Measurements from ENCODE around the gene ALDH1L1. TPM values are rescaled to one million over a fixed set of nuclear protein-coding genes. Genes with fewer than 3 reads are reported as not detected.
A peak's percentile ranks its signal among the peaks of the same experiment; 100 is the strongest.

ALDH1L1 gene
- total RNA-seq, 2 donors from 2014 or later, result 0.18 to 0.34 TPM

DNA sequence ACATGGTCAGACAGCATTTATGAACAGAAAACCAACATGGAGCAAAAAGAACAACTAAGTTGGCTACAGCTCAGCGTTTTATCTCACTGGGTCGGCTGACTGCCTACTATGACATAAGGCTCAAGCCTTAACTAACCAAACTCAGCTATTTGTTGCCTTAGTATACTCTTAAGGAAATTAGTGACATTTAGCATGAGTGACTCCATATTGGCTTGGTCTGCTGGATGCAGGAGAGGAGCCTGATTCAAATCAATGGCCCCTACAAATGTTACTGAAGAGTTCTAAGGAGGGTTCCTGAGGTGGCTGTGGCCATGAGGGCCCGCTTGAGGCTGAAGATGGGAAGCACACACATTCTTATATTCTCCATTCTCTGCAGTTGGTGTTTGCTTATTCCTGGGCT lies 20.1 kb upstream of the ALDH1L1 start:
- DNase-seq (ENCODE audit: low spot score in 2 of 2), result no peak
- Mint-ChIP-seq H3K9me3 (no peaks in the 10 kb centered on the region), H3K36me3 (peaks cover 0 to 6% of the 10 kb centered on the region in 2 donors), H3K27ac (no peak overlapping the region)
- no peak for ATAC-seq

DNA sequence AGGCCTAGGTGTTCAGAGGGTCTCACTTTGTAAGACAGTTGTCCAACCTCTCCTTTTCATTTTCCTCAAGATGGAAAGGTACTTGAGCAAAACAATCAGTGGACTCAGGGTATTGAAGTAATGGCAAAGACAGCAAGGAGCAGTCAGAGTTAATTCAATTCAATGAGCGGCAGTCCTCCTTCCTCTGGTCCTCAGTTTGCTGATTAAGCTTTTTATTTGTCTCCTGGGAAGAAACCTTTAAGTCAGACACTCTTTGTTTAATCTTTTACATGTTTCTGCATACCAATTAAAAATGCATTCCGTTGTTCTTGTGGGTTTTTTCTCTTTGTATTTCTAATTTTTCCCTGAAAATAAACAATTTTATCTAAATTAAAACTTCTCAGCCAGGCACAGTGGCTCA lies 18.9 kb upstream of the ALDH1L1 start:
- peaks cover 0 to 9% of the 10 kb centered on the region in 2 donors for H3K9me3 Mint-ChIP-seq
- DNase-seq (ENCODE audit: low spot score in 2 of 2), result no peak
- no peak overlapping the region for H3K27ac Mint-ChIP-seq
- no peak for ATAC-seq
- peaks cover 0 to 18% of the 10 kb centered on the region in 2 donors for H3K36me3 Mint-ChIP-seq

DNA sequence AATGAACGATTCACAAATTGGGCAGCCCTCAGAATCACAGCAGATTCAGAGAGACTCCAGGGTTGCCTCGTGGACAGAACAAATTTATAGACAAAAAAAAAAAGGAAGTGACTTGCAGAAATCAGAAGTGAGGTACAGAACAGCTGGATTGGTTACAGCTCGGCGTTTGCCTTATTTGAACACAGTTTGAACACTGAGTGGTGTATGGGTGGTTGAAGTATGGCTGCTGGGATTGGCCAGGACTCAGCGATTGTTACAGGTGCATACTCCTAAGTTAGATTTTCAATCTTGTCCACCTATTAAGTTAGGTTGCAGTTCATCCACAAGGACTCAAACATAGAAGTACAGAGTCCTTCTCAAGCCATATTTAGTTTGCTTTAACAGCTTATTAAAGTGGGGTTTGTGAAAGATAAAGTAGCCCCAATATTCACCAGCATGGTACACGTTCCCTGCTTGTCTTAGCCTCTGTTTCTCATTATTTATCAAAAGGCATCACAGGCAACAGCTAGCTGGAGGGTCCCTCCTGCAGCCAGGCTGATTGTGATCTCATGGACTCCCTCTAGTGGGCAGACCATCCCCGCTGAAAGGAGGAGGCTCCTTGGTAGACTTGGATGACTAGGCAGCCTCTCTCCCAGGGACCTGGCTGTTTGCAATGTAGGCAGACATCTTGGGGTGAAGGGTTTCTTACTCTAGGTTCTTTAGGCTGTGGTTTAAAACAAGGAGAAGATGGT lies 17.6 kb upstream of the ALDH1L1 start:
- peak; percentile 77 to 83 for ATAC-seq

DNA sequence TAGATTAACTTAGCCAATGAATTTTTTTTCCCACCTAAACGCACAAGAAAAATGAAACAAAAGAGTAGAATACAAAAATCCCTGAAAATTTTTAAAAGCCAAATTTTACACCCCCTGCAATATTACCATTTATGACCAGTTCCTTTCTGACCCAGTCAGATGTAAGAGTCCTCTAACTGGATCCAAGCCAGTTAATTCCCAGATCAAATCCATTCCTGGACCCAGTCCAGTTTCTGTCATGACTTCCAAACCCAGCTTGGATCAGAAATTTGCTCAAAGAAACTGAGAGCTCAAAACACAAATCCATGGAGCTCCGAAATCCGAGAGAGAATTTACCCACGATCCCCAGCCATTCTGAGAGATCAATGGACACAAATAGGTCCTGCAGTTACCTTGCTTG lies 17.0 kb upstream of the ALDH1L1 start:
- peaks cover 0 to 18% of the 10 kb centered on the region in 2 donors for H3K36me3 Mint-ChIP-seq
- no peak overlapping the region for H3K27ac Mint-ChIP-seq
- ATAC-seq (no peak), DNase-seq (ENCODE audit: low spot score in 2 of 2) (no peak)
- peaks cover 0 to 9% of the 10 kb centered on the region in 2 donors for H3K9me3 Mint-ChIP-seq

More for the DNA sequence above, 17.6 kb upstream of the ALDH1L1 start:
- peak in 1 of 2 donors; percentile 50 for DNase-seq (ENCODE audit: low spot score in 2 of 2)
- no peak overlapping the region for H3K27ac Mint-ChIP-seq
- peaks cover 0 to 9% of the 10 kb centered on the region in 2 donors for H3K9me3 Mint-ChIP-seq
- H3K36me3 Mint-ChIP-seq, result peaks cover 0 to 18% of the 10 kb centered on the region in 2 donors

DNA sequence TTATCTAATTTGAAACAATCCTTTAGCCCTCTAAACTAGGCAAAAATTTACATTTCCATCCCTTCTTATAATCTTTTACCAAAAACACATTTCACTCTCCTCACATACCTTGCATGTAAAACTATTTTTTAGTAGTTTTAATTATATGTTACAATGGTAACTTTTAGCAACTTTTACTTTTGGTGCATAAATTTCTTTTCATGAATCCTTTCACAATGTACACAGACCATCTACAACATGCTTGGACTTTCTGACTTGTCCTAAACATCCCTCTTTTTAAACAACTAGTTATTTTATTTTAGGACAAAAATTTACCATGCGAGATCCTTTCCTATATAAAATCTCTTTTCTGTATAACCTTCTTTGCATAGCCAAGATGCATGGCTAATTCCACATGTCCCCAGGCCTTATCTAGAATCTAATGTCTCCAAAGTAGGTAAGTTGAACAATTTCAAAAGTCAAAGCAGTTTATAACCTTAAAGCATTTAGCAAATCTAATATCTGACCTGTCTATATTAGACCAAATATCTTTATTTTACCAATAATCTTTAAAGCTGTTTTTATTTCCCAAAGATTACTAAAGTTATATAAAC lies 14.4 kb upstream of the ALDH1L1 start:
- Mint-ChIP-seq H3K27ac (no peak overlapping the region), H3K9me3 (peaks cover 0 to 9% of the 10 kb centered on the region in 2 donors), H3K36me3 (peaks cover 0 to 18% of the 10 kb centered on the region in 2 donors)
- ATAC-seq (no peak), DNase-seq (ENCODE audit: low spot score in 2 of 2) (no peak)

DNA sequence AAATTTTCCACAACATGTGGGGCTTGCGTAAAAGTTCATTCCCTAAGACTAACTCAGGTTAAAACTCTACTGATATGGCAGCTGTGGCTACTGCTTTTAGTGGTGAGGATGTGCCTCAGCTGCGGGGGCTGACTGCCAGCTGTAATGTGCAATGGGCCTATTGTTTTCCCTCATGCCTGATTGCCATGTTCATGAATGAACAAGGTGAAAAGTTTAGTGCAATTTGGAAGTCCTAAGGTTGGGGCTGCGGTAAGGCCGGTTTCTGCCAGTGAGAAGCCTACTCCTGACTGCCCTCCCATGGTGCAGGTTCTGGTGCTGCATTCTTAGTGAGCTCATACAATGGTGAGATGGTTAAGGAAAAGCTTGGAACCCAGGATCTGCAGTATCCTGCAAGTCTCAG lies 10.9 kb upstream of the ALDH1L1 start:
- H3K27ac Mint-ChIP-seq, result no peak overlapping the region
- H3K36me3 Mint-ChIP-seq, result peaks cover 0 to 12% of the 10 kb centered on the region in 2 donors
- DNase-seq (ENCODE audit: low spot score in 2 of 2), result no peak
- H3K9me3 Mint-ChIP-seq, result peaks cover 0 to 9% of the 10 kb centered on the region in 2 donors
- no peak for ATAC-seq

DNA sequence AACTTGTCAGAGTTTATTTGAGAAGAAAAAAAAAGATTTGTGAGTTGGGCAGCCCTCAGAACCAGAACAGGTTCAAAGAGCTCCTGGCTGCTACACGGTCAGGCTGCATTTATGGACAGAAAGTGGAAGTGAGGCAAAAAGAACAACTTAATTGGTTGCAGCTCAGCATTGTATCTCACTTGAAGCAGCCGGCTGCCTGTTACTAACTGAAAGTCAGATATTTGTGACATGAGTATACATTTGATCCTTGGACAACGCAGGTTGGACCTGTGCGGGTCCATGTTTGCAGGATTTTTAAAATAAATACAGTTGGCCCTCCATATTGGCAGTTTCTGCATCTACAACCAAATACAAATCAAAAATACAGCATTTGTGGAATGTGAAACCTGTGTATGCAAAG lies 7.5 kb upstream of the ALDH1L1 start:
- Mint-ChIP-seq H3K27ac (no peak overlapping the region), H3K9me3 (no peaks in the 10 kb centered on the region), H3K36me3 (no peaks in the 10 kb centered on the region)
- ATAC-seq, result no peak
- DNase-seq (ENCODE audit: low spot score in 2 of 2), result no peak

DNA sequence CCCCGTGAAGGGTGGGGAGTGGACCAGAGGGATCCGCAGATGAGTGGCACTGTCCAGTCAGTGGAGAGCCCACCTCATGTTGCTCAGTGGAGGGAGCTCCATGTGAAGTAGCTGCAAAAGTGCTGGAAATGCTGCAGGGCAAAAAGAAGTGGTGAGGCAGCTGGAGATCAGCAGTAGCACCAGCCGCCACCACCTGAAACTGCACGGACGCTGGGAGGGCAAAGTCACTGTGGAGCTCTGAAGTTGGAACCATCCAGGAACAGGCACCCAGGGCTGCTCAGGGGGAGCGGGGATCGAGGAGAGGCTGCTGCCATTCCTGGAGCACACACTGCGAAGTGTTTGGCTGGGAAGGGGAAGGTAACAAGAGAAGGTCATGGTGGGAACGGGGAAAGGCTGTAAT lies 6.4 kb upstream of the ALDH1L1 start:
- H3K9me3 Mint-ChIP-seq, result no peaks in the 10 kb centered on the region
- DNase-seq (ENCODE audit: low spot score in 2 of 2) (no peak), ATAC-seq (no peak)

DNA sequence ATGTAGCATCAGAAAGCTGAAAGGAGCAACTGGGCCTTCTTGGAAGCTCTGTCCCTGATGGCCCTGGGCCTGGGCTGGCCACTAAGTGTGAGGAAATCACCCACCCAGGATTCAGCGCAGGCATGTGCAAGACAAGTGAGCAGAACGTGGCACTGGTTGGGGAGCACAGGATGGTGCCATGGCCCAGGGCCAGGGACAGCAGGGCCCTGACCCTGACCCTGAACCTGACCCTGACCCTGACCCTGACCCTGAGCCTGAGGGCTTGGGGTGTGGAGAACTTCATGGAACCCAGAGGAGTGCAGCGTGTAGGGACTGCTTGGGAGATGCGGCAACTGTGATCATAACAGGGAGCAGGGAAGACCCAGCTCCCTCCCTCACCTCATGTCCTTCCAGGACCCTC lies 5.9 kb upstream of the ALDH1L1 start:
- H3K36me3 Mint-ChIP-seq, result peaks cover 0 to 6% of the 10 kb centered on the region in 2 donors
- H3K27ac Mint-ChIP-seq, result no peak overlapping the region
- ATAC-seq (no peak), DNase-seq (ENCODE audit: low spot score in 2 of 2) (no peak)
- no peaks in the 10 kb centered on the region for H3K9me3 Mint-ChIP-seq

More for the DNA sequence above, 6.4 kb upstream of the ALDH1L1 start:
- H3K36me3 Mint-ChIP-seq, result peaks cover 0 to under 1% of the 10 kb centered on the region in 2 donors
- no peak overlapping the region for H3K27ac Mint-ChIP-seq

DNA sequence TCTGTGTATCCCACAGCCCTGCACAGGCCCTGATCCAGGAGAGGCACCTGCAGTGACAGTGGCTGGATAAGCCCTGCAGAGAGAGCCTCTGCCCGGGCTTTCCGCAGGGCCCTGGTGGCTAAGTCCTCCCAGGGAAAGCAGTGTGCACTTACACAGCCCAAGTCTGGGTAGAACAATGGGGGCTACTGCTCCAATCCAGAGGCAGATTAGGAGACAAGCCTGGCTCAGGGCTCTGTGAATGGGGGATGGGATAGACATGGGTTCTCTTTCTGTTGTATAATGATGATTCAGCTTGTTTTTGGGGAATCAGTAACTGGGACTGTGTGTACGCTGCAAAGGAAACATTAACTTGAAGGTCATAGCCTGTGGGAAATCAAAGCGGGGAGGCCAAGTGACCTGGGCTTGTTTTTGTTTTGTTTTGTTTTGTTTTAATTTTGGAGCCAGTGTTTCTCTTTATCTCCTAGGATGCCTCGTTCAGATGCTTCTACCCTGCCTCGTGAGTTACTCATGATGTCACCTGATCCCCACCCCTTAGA lies 4.1 kb upstream of the ALDH1L1 start:
- no peaks in the 10 kb centered on the region for H3K9me3 Mint-ChIP-seq
- ATAC-seq (no peak), DNase-seq (ENCODE audit: low spot score in 2 of 2) (no peak)
- H3K36me3 Mint-ChIP-seq, result peaks cover 0 to 9% of the 10 kb centered on the region in 2 donors
- H3K27ac Mint-ChIP-seq, result no peak overlapping the region

DNA sequence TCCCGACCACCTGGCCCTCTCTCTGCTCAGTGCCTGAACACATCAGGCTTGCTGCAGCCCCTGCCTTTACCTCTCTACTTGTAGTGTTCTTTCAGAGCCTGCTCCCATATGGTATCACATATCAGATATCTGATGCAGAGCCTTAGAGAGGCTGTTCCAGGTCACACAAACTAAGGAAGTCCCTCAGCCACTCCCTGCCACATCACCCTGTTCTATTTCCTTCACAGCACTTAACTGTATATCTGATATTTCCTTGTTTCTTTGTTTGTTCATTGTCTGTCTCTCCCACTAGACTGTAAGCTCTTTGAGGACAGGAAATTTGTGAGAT lies 976 bp upstream of the ALDH1L1 start:
- DNase-seq (ENCODE audit: low spot score in 2 of 2) (no peak), ATAC-seq (no peak)
- H3K27ac Mint-ChIP-seq, result no peak overlapping the region
- peaks cover 0 to 9% of the 10 kb centered on the region in 2 donors for H3K36me3 Mint-ChIP-seq
- H3K9me3 Mint-ChIP-seq, result no peaks in the 10 kb centered on the region

DNA sequence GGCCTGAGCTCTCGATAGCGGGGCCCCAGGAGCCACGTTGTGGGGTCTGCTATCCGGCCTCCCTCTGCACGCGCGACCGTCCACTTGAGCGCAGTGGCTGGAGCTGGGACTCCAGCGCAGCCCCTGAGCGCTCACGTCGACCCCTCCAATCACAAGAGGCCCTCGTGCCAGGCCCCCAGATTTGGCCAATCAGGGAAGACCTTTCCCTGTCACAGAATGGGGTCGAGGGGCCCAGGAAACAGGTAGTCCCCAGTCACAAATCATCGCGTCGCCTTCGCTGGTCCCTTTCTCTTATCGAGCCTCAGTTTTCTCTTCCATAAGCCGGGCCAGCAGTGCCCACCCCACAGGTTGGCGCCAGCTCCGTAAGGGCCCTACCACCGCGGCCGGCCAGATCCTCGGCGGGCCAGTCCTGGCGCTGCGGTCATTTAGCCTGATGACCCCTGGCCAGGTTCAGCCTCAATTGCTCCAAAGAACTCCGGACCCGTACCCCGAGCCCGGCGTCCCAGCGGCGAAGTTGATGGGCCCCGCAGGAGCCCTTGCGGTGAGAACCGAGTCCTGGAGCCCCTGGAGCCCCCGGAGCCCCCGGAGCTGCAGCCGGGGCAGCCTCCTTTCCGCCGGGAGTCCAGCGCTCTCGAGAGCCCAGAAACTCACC lies 435 bp downstream of the ALDH1L1 start:
- H3K36me3 Mint-ChIP-seq, result peaks cover 0 to 9% of the 10 kb centered on the region in 2 donors
- no peak for ATAC-seq
- H3K27ac Mint-ChIP-seq, result no peak overlapping the region
- H3K9me3 Mint-ChIP-seq, result no peaks in the 10 kb centered on the region
- DNase-seq (ENCODE audit: low spot score in 2 of 2), result no peak

DNA sequence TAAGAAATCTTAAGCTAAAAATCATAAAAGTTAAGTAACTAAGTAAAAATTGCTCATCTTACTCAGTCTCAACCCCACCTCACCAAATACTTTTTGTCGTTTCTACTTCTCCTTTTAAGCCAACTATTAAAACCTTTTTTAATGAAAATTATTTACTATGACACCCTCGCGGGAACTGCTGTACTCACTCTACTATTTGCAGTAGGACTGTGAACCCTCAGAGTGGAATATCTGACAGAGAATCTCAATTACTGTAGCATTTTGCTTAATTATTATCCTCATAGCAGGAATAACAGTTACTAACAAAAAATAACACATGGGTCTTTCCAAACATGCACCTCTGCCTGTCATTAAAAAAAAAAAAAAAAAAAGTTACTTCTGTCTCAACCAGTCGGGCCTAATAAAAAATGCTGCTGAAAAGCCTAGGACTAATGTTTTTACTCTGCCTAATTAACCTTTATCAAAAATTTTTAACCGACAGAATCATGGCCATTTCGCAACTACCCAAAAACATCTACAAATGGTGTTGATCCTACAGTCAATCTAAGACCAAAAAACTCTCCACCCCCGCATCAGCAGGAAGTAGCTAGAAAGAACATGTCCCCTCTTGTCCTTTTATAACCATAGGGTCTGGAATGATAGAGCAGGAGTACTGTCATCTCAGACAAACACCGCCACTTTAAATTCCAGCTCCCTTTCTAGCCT lies 10.2 kb downstream of the ALDH1L1 start:
- Mint-ChIP-seq H3K36me3 (no peaks in the 10 kb centered on the region), H3K27ac (no peak overlapping the region), H3K9me3 (no peaks in the 10 kb centered on the region)
- DNase-seq (ENCODE audit: low spot score in 2 of 2), result no peak
- ATAC-seq, result no peak

DNA sequence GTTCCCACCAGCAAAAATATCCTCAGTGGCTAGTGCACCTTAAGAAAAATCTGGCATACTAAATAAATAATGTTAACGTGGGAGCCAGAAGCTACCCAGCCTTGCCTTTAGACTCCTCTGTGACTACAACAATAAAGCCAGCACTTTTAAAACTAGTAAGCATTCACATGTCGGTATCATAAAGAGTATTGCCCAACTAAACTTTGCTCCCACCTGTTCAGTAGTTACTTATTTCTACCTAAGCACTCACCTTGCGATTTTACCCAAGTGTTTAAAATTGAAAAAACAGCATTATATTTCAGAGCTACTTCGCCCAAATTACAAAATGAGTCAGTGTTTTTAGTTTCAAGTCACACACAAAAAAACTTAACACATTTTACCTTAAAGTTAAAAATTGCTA lies 12.8 kb downstream of the ALDH1L1 start:
- no peaks in the 10 kb centered on the region for H3K36me3 Mint-ChIP-seq
- no peaks in the 10 kb centered on the region for H3K9me3 Mint-ChIP-seq
- no peak overlapping the region for H3K27ac Mint-ChIP-seq

DNA sequence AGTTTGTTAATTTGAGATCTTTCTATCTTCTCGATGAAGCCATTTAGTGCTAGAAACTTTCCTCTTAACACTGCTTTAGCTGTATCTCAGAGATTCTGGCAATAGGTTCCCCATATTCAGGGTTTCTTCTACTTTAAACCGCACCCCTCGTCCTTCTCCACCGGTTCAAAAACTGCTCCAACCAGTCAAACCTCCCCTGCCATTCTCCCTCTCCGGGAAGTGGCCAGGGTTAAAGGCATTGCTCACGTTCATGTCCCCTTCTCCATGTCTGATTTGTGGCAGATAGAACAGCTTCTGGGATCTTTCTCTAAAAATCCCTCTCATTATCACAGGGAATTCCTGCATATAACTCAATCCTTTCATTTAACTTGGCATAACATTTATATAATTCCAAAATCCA lies 14.4 kb downstream of the ALDH1L1 start:
- ATAC-seq (no peak), DNase-seq (ENCODE audit: low spot score in 2 of 2) (no peak)
- H3K27ac Mint-ChIP-seq, result no peak overlapping the region

More for the DNA sequence above, 12.8 kb downstream of the ALDH1L1 start:
- DNase-seq (ENCODE audit: low spot score in 2 of 2), result no peak
- ATAC-seq, result no peak

DNA sequence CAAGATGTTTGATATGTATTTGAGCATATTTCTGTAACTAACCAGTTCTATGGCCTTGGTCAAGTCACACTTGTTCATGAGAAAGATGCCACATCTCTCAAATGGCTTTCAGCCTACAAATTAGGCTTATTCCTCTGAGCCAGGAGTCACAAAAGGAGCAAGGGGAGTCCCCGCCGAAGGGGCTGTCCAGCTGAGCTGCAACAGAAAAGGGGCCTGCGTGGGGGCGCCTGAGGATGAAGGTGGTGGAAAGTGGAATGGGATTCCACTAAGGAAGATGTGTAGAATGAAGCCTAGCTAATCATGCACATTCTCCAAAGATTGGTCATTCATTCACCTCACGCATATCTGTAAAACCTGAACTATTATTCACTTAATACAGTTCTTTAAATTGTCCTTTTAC lies 19.1 kb downstream of the ALDH1L1 start:
- H3K9me3 Mint-ChIP-seq, result no peaks in the 10 kb centered on the region
- H3K36me3 Mint-ChIP-seq, result no peaks in the 10 kb centered on the region
- DNase-seq (ENCODE audit: low spot score in 2 of 2) (no peak), ATAC-seq (no peak)
- no peak overlapping the region for H3K27ac Mint-ChIP-seq

More for the DNA sequence above, 14.4 kb downstream of the ALDH1L1 start:
- Mint-ChIP-seq H3K36me3 (no peaks in the 10 kb centered on the region), H3K9me3 (no peaks in the 10 kb centered on the region)
